GM12878 (cell line): ENCODE measurements around the gene ZNF473. TPM values are rescaled to one million over a fixed set of nuclear protein-coding genes. Genes with fewer than 3 reads are reported as not detected.

Experiments
- ATAC-seq: fragments of 200-7000 bp; cut with Tn5 transposase; 3 replicates; pipeline ENCODE4 v1.9.1; 2020; ENCODE audit warnings: mild to moderate bottlenecking, moderate library complexity
- BruUV-seq: library from RNA; stranded (reverse); fragments of 400-500 nt; replicated peaks from 2 replicates; lab custom pipeline; 2021; lab: Mats Ljungman, UMichigan
- CTCF ChIA-PET: fragments of 300-600 bp; sonication (Branson Sonifier 250); formaldehyde crosslinking; extraction: SDS; loops from one replicate; lab custom pipeline; 2021; ENCODE audit warnings: inconsistent platforms; lab: Yijun Ruan, JAX
- POLR2A ChIA-PET: fragments of 350-600 bp; formaldehyde crosslinking; extraction: SDS; loops from one replicate; lab custom pipeline; 2021; ENCODE audit warnings: inconsistent platforms; lab: Charles Lee
- RAD21 ChIA-PET: fragments of 300-600 bp; sonication (Branson Sonifier 250); formaldehyde crosslinking; loops from one replicate; lab custom pipeline; 2023; ENCODE audit warnings: antibody characterized with exemption; ENCODE audit not compliant: unreplicated experiment; lab: Charles Lee
- SMC1A ChIA-PET: fragments of 300-600 bp; sonication (Branson Sonifier 250); formaldehyde crosslinking; loops from one replicate; lab custom pipeline; 2023; ENCODE audit not compliant: unreplicated experiment, uncharacterized antibody; lab: Charles Lee
- DNase-seq: peaks from one replicate; pipeline ENCODE4 v3.0.0-alpha.2; 2011; ENCODE audit warnings: low read depth, low spot score
- FAIRE-seq: peaks from 3 replicates; lab custom pipeline; 2011; peaks lifted over from hg19 to GRCh38; lab: Jason Lieb, UNC
- H2AFZ ChIP-seq: 2 replicates; pipeline ENCODE4 v1.6.0; 2011; ENCODE audit warnings: low read depth, low read length, control low read depth; ENCODE audit not compliant: control insufficient read depth
- H3K27ac ChIP-seq: 2 replicates; pipeline ENCODE4 v1.5.1; 2011; ENCODE audit warnings: control low read depth; ENCODE audit not compliant: control insufficient read depth, insufficient read depth
- H3K27me3 ChIP-seq, 2 experiments: replicated peaks in 1 of 2; 2 replicates each; pipeline versions ENCODE4 v1.6.0 to v1.6.1; 2011; ENCODE audit warnings: low read length in 1 of 2; ENCODE audit not compliant: control insufficient read depth in 2 of 2, insufficient read depth in 2 of 2
- H3K36me3 ChIP-seq, 2 experiments: 2 replicates each; pipeline ENCODE4 v1.5.1; 2011; ENCODE audit warnings: low read length in 1 of 2; ENCODE audit not compliant: control insufficient read depth in 2 of 2, insufficient read depth in 2 of 2
- H3K4me1 ChIP-seq: 2 replicates; pipeline ENCODE4 v1.6.1; 2011; ENCODE audit warnings: mild to moderate bottlenecking, low read length, moderate library complexity, mixed read lengths; ENCODE audit not compliant: control insufficient read depth, insufficient read depth
- H3K4me2 ChIP-seq: 2 replicates; pipeline ENCODE4 v1.6.0; 2011; ENCODE audit warnings: control low read depth; ENCODE audit not compliant: control insufficient read depth, insufficient read depth
- H3K4me3 ChIP-seq: fragments of 200-600 bp; sonication (generic); 2 replicates; pipeline ENCODE4 v1.5.1; 2016
- H3K79me2 ChIP-seq: 2 replicates; pipeline ENCODE4 v1.6.0; 2011; ENCODE audit warnings: low read length; ENCODE audit not compliant: control insufficient read depth, insufficient read depth
- H3K9ac ChIP-seq: 2 replicates; pipeline ENCODE4 v1.8.0; 2011; ENCODE audit warnings: low read length, control low read depth, mixed read lengths; ENCODE audit not compliant: control insufficient read depth, insufficient read depth
- H3K9me3 ChIP-seq: replicated peaks from 3 replicates; pipeline ENCODE4 v1.5.1; 2011; ENCODE audit warnings: mild to moderate bottlenecking, low read length; ENCODE audit not compliant: control insufficient read depth, insufficient read depth
- H4K20me1 ChIP-seq: 2 replicates; pipeline ENCODE4 v1.6.0; 2011; ENCODE audit not compliant: control insufficient read depth, insufficient read depth
- CHD1 ChIP-seq: IDR thresholded peaks from 2 replicates; pipeline ENCODE4 v1.6.1; 2012; ENCODE audit warnings: low read depth, low read length, improper control_type of control experiment
- CHD2 ChIP-seq: IDR thresholded peaks from 2 replicates; pipeline ENCODE4 v1.6.1; 2011; ENCODE audit warnings: low read depth, low read length, improper control_type of control experiment, borderline replicate concordance
- CHD4 ChIP-seq: fragments of 200-600 bp; sonication (generic); IDR thresholded peaks from 2 replicates; pipeline ENCODE4 v1.6.1; 2016; ENCODE audit warnings: mild to moderate bottlenecking
- E2F4 ChIP-seq: IDR thresholded peaks from 2 replicates; pipeline ENCODE4 v1.6.1; 2012; ENCODE audit warnings: low read depth, low read length, improper control_type of control experiment
- HDAC2 ChIP-seq: fragments of 200-600 bp; sonication (generic); IDR thresholded peaks from 2 replicates; pipeline ENCODE4 v1.6.1; 2017
- HDGF ChIP-seq: fragments of 450-650 bp; IDR thresholded peaks from 2 replicates; pipeline ENCODE4 v1.6.1; 2016; ENCODE audit warnings: antibody characterized with exemption
- MTA2 ChIP-seq: fragments of 450-650 bp; IDR thresholded peaks from 2 replicates; pipeline ENCODE4 v1.6.1; 2016; ENCODE audit warnings: low read depth, mild to moderate bottlenecking, moderate library complexity
- MXI1 ChIP-seq: fragments of 150-350 bp; IDR thresholded peaks from 2 replicates; pipeline ENCODE4 v1.6.1; 2011; ENCODE audit warnings: low read depth, mild to moderate bottlenecking, inconsistent platforms, low read length, improper control_type of control experiment
- PBX3 ChIP-seq: IDR thresholded peaks from 2 replicates; pipeline ENCODE4 v1.6.1; 2011; ENCODE audit warnings: mild to moderate bottlenecking, low read depth, low read length, moderate library complexity; ENCODE audit not compliant: insufficient replicate concordance
- SREBF1 ChIP-seq: IDR thresholded peaks from 2 replicates; pipeline ENCODE4 v1.6.1; 2012; ENCODE audit warnings: mild to moderate bottlenecking, low read length
- TBL1XR1 ChIP-seq: IDR thresholded peaks from 2 replicates; pipeline ENCODE4 v1.6.1; 2012; ENCODE audit warnings: low read depth, low read length, improper control_type of control experiment
- ZBTB40 ChIP-seq: fragments of 450-650 bp; IDR thresholded peaks from 2 replicates; pipeline ENCODE4 v1.6.1; 2016; ENCODE audit warnings: mild to moderate bottlenecking, moderate library complexity, borderline replicate concordance
- ZNF207 ChIP-seq: fragments of 450-650 bp; IDR thresholded peaks from 2 replicates; pipeline ENCODE4 v1.6.1; 2014; ENCODE audit warnings: antibody characterized with exemption, mild to moderate bottlenecking, borderline replicate concordance
- ZNF592 ChIP-seq: fragments of 450-650 bp; IDR thresholded peaks from 2 replicates; pipeline ENCODE4 v1.6.1; 2017; ENCODE audit warnings: mild to moderate bottlenecking, moderate library complexity
- WGBS: methylation state at CpG from one replicate; pipeline ENCODE4 v1.1.6; 2016; ENCODE audit warnings: low lambda C conversion rate; ENCODE audit not compliant: insufficient replicate concordance, insufficient coverage; ENCODE audit errors: missing lambda C conversion rate; 5-methylcytosine and 5-hydroxymethylcytosine counted together
- in situ Hi-C: fragments of 300-500 bp; cut with MboI; formaldehyde crosslinking; loops from 9 replicates; pipeline ENCODE4 v1.14.3; 2018; ENCODE audit warnings: mixed read lengths
- intact Hi-C: fragments of 100-400 bp; cut with micrococcal nuclease; formaldehyde crosslinking; loops from one replicate; pipeline ENCODE4 v1.14.2; 2022; ENCODE audit not compliant: unreplicated experiment
- polyA plus RNA-seq, 11 experiments: library from polyadenylated mRNA; depleted of rRNA in 4 of 11; unstranded in 6 of 11; stranded (reverse) in 5 of 11; fragments of >200 nt; fragmentation: Nextera tagmentation in 4 of 11; fragmentation: Illumina TruSeq in 1 of 11; extraction: Ambion mirVana in 4 of 11; extraction: Trizol in 1 of 11; gene quantifications; 1 replicate in 1 of 11; 2 replicates in 10 of 11; pipeline versions ENCODE4 v1.2.1 to v1.2.3, GENCODE V29; 2011 to 2016; ENCODE audit warnings: inconsistent platforms in 2 of 11, missing spikeins in 2 of 11, low read depth in 1 of 11
- total RNA-seq, 4 experiments: library from RNA; depleted of rRNA in 3 of 4; stranded (reverse); fragments of >200 nt in 3 of 4; fragmentation: Illumina TruSeq in 1 of 4; extraction: Trizol in 1 of 4; gene quantifications; 2 replicates each; pipeline versions ENCODE4 v1.2.1 to v1.2.3, GENCODE V29; 2013 to 2021

The ZNF473 gene
- total and polyA plus RNA-seq, 10 of the 15 experiments (the other 5 are each of a cell fraction or from before 2014, with no cell fraction given), result 2.3 to 14.9 (median 6.3) TPM

GRCh38 chr19:49985871-49986270, 39.9 kb upstream of the ZNF473 start:
- 81% methylated on average over 3 of the region's 3 CpGs for WGBS
- TF ChIP-seq PBX3 (no peak), ZNF207 (no peak), CHD4 (no peak), HDGF (no peak), E2F4 (no peak), ZNF592 (no peak), MTA2 (no peak), ZBTB40 (no peak), CHD2 (no peak), SREBF1 (no peak), CHD1 (no peak), HDAC2 (no peak), MXI1 (no peak), TBL1XR1 (no peak)

More at GRCh38 chr19:49985871-49986270, 39.9 kb upstream of the ZNF473 start:
- intact Hi-C loops (no loop called here), in situ Hi-C loops (no loop called here)
- no peak overlapping the region for H3K4me3 ChIP-seq
- POLR2A ChIA-PET, result interaction anchor here (0.6 kb wide), 1 partner anchor 41 kb away, joined by 5 read pairs; no protein-coding TSS in a partner anchor
- CTCF ChIA-PET, result interaction anchor here (1.0 to 1.6 kb wide), 3 partner anchors 23 to 305 kb away, joined by 3 to 5 read pairs (median 4); no protein-coding TSS in a partner anchor
- no peak overlapping the region for H3K4me2 ChIP-seq
- no peaks in the 10 kb centered on the region for H3K4me1 ChIP-seq
- FAIRE-seq (no peak), DNase-seq (no peak), ATAC-seq (no peak)
- no peak overlapping the region for H3K9ac ChIP-seq
- peaks cover 12% of the 10 kb centered on the region; the same call in 1 of the 2 replicates for H4K20me1 ChIP-seq
- no TSS peak for BruUV-seq
- H3K27me3 ChIP-seq, result no peaks in the 10 kb centered on the region
- RAD21 ChIA-PET, result no interaction called here
- H3K79me2 ChIP-seq, result no peaks in the 10 kb centered on the region
- no peak overlapping the region for H2AFZ ChIP-seq
- SMC1A ChIA-PET, result interaction anchor here (1.3 to 1.6 kb wide), 3 partner anchors 11 to 48 kb away, joined by 3 read pairs; no protein-coding TSS in a partner anchor
- H3K27ac ChIP-seq, result no peak overlapping the region
- H3K36me3 ChIP-seq, result peaks cover 2 to 3% of the 10 kb centered on the region in 2 experiments; a peak in 2 of 4 replicates
- H3K9me3 ChIP-seq, result no peaks in the 10 kb centered on the region
